ENCODE results near the gene CABCOCO1.

The CABCOCO1 gene

GRCh38 chr10:61775111-61775510, 112.4 kb downstream of the CABCOCO1 start:
- Histone ChIP-seq H4K8ac (ENCODE audit: low read depth, low read length) (no peak overlapping the region), H4K91ac (ENCODE audit: low read depth, low read length, poor library complexity) (no peak overlapping the region), H3K4ac (ENCODE audit: low read length) (no peak overlapping the region), H3K23ac (ENCODE audit: low read depth, low read length, poor library complexity) (no peak overlapping the region), H3K79me1 (ENCODE audit: low read depth, low read length) (no peaks in the 10 kb centered on the region), H2AFZ (ENCODE audit: low read length) (no peak overlapping the region), H2BK12ac (ENCODE audit: low read length) (no peak overlapping the region), H3K14ac (ENCODE audit: low read length) (no peak overlapping the region), H3K36me3 (replicated peaks in 1 of 2; ENCODE audit: control insufficient read depth in 2 of 2, insufficient read depth in 2 of 2, low read length in 2 of 2) (no peaks in the 10 kb centered on the region), H3K9ac (ENCODE audit: low read depth, low read length, poor library complexity) (no peak overlapping the region), H3K9me3 (replicated peaks in 1 of 2; ENCODE audit: control insufficient read depth in 2 of 2, insufficient read depth in 1 of 2, low read depth in 1 of 2, low read length in 2 of 2) (peaks cover 0 to 2% of the 10 kb centered on the region in 2 donors), H3K27ac (replicated peaks; ENCODE audit: low read length) (no peak overlapping the region), H3K27me3 (ENCODE audit: control insufficient read depth in 3 of 3, insufficient read depth in 3 of 3, low read depth in 1 of 3, low read length in 3 of 3) (no peaks in the 10 kb centered on the region), H2BK15ac (ENCODE audit: low read length) (no peak overlapping the region), H2BK5ac (ENCODE audit: low read length) (no peak overlapping the region), H3K4me2 (ENCODE audit: insufficient read depth, low read length, poor library complexity, severe bottlenecking) (no peak overlapping the region), H3K18ac (ENCODE audit: low read length) (no peak overlapping the region), H3K4me1 (ENCODE audit: control insufficient read depth in 2 of 2, insufficient read depth in 1 of 2, low read depth in 1 of 2, low read length in 2 of 2) (no peaks in the 10 kb centered on the region), H2AK5ac (ENCODE audit: low read depth, low read length) (no peak overlapping the region), H2BK120ac (ENCODE audit: low read depth, low read length) (no peak overlapping the region), H3K4me3 (ENCODE audit: low read length in 2 of 2) (no peak overlapping the region)
- no CpG with 5 or more reads among the region's 2 CpGs for WGBS, 2 donors (ENCODE audit: extremely low coverage in 2 of 2, insufficient read length in 2 of 2, insufficient replicate concordance in 1 of 2)
- DNase-seq (ENCODE audit: low spot score): no peak

DNA sequence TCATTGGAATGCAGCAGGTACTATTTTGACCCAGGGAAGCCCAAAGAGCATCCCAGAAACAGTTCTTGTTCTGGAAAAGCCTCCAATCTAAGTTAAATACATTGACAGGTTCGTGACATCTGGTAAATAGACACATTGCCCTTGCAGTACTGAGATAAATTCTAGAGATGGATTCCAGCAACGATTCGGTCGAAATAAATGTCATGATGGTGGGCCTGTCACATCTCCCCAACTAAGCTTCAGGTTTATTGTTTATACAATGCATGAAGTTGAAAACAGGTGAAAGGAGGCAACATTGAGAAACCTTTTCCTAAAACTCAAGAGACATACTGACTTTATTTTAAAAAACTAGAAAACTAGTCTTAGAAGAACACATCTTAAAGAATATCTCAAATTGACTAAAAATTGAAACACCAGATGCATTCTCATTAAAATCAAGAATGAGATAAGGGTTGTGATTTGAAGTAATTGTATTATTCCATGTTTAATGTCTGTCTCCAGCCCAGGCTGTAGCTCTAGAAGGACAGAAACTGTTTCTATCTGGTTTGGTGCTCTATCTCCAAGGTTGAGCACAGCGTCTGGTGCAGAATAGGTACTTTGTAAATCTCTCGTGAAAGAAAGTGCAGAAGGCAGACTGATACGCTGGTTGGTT, 114.0 kb downstream of the CABCOCO1 start:
- Histone ChIP-seq H3K4ac (ENCODE audit: low read length) (no peak overlapping the region), H3K18ac (ENCODE audit: low read length) (no peak overlapping the region), H3K23ac (ENCODE audit: low read depth, low read length, poor library complexity) (no peak overlapping the region), H2BK5ac (ENCODE audit: low read length) (no peak overlapping the region), H3K4me1 (ENCODE audit: control insufficient read depth in 2 of 2, insufficient read depth in 1 of 2, low read depth in 1 of 2, low read length in 2 of 2) (no peaks in the 10 kb centered on the region), H2AFZ (ENCODE audit: low read length) (no peak overlapping the region), H4K91ac (ENCODE audit: low read depth, low read length, poor library complexity) (no peak overlapping the region), H2BK120ac (ENCODE audit: low read depth, low read length) (no peak overlapping the region), H3K79me1 (ENCODE audit: low read depth, low read length) (no peaks in the 10 kb centered on the region), H3K9me3 (replicated peaks in 1 of 2; ENCODE audit: control insufficient read depth in 2 of 2, insufficient read depth in 1 of 2, low read depth in 1 of 2, low read length in 2 of 2) (peaks cover 0 to 2% of the 10 kb centered on the region in 2 donors), H3K14ac (ENCODE audit: low read length) (no peak overlapping the region), H3K27me3 (ENCODE audit: control insufficient read depth in 3 of 3, insufficient read depth in 3 of 3, low read depth in 1 of 3, low read length in 3 of 3) (no peaks in the 10 kb centered on the region), H3K36me3 (replicated peaks in 1 of 2; ENCODE audit: control insufficient read depth in 2 of 2, insufficient read depth in 2 of 2, low read length in 2 of 2) (no peaks in the 10 kb centered on the region), H2BK12ac (ENCODE audit: low read length) (no peak overlapping the region), H3K9ac (ENCODE audit: low read depth, low read length, poor library complexity) (no peak overlapping the region), H4K8ac (ENCODE audit: low read depth, low read length) (no peak overlapping the region), H3K27ac (replicated peaks; ENCODE audit: low read length) (no peak overlapping the region), H3K4me3 (ENCODE audit: low read length in 2 of 2) (no peak overlapping the region), H2BK15ac (ENCODE audit: low read length) (no peak overlapping the region), H2AK5ac (ENCODE audit: low read depth, low read length) (no peak overlapping the region), H3K4me2 (ENCODE audit: insufficient read depth, low read length, poor library complexity, severe bottlenecking) (no peak overlapping the region)
- no CpG with 5 or more reads among the region's 7 CpGs for WGBS, 2 donors (ENCODE audit: extremely low coverage in 2 of 2, insufficient read length in 2 of 2, insufficient replicate concordance in 1 of 2)
- no peak for DNase-seq (ENCODE audit: low spot score)

DNA sequence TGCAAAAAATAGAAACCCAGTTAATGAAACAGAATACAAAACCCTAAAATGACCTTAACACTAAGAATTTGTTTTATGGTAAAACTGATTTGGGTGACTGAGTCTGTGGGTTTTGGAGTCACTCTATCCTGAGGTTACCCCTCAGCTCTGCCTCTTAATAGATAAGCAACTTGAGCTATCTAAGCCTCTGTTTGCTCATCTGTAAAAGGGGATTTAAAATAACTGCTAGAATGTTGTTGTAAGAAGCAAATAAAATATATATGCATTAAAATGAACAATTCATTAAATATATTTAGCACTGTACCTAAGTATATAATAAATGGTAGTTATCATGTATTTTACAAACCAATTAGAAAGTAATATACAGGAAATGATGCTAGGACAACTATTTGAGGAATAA, 115.4 kb downstream of the CABCOCO1 start:
- Histone ChIP-seq H4K91ac (ENCODE audit: low read depth, low read length, poor library complexity) (no peak overlapping the region), H3K9me3 (replicated peaks in 1 of 2; ENCODE audit: control insufficient read depth in 2 of 2, insufficient read depth in 1 of 2, low read depth in 1 of 2, low read length in 2 of 2) (peaks cover 0 to 2% of the 10 kb centered on the region in 2 donors), H2BK15ac (ENCODE audit: low read length) (no peak overlapping the region), H3K4me1 (ENCODE audit: control insufficient read depth in 2 of 2, insufficient read depth in 1 of 2, low read depth in 1 of 2, low read length in 2 of 2) (no peaks in the 10 kb centered on the region), H3K79me1 (ENCODE audit: low read depth, low read length) (no peaks in the 10 kb centered on the region), H3K36me3 (replicated peaks in 1 of 2; ENCODE audit: control insufficient read depth in 2 of 2, insufficient read depth in 2 of 2, low read length in 2 of 2) (no peaks in the 10 kb centered on the region), H3K9ac (ENCODE audit: low read depth, low read length, poor library complexity) (no peak overlapping the region), H3K27me3 (ENCODE audit: control insufficient read depth in 3 of 3, insufficient read depth in 3 of 3, low read depth in 1 of 3, low read length in 3 of 3) (no peaks in the 10 kb centered on the region), H3K4ac (ENCODE audit: low read length) (no peak overlapping the region), H3K27ac (replicated peaks; ENCODE audit: low read length) (no peak overlapping the region), H2AFZ (ENCODE audit: low read length) (no peak overlapping the region), H4K8ac (ENCODE audit: low read depth, low read length) (no peak overlapping the region), H2BK5ac (ENCODE audit: low read length) (no peak overlapping the region), H3K14ac (ENCODE audit: low read length) (no peak overlapping the region), H2BK12ac (ENCODE audit: low read length) (no peak overlapping the region), H3K18ac (ENCODE audit: low read length) (no peak overlapping the region), H2BK120ac (ENCODE audit: low read depth, low read length) (no peak overlapping the region), H3K4me2 (ENCODE audit: insufficient read depth, low read length, poor library complexity, severe bottlenecking) (no peak overlapping the region), H2AK5ac (ENCODE audit: low read depth, low read length) (no peak overlapping the region), H3K4me3 (ENCODE audit: low read length in 2 of 2) (no peak overlapping the region), H3K23ac (ENCODE audit: low read depth, low read length, poor library complexity) (no peak overlapping the region)
- DNase-seq (ENCODE audit: low spot score): no peak

- Histone ChIP-seq H3K18ac (ENCODE audit: low read length) (no peak overlapping the region), H3K27me3 (ENCODE audit: control insufficient read depth in 3 of 3, insufficient read depth in 3 of 3, low read depth in 1 of 3, low read length in 3 of 3) (no peaks in the 10 kb centered on the region), H3K9me3 (replicated peaks in 1 of 2; ENCODE audit: control insufficient read depth in 2 of 2, insufficient read depth in 1 of 2, low read depth in 1 of 2, low read length in 2 of 2) (no peaks in the 10 kb centered on the region)
Measured at GRCh38 chr10:61779276-61779675, 116.5 kb downstream of the CABCOCO1 start.

More at GRCh38 chr10:61779276-61779675, 116.5 kb downstream of the CABCOCO1 start:
- no peak overlapping the region for H2AK5ac ChIP-seq (ENCODE audit: low read depth, low read length)
- H3K27ac ChIP-seq (replicated peaks; ENCODE audit: low read length): no peak overlapping the region
- WGBS, 2 donors (ENCODE audit: extremely low coverage in 2 of 2, insufficient read length in 2 of 2, insufficient replicate concordance in 1 of 2): no CpG with 5 or more reads among the region's 6 CpGs
- H3K14ac ChIP-seq (ENCODE audit: low read length): no peak overlapping the region
- H2BK12ac ChIP-seq (ENCODE audit: low read length): no peak overlapping the region
- no peak overlapping the region for H3K4ac ChIP-seq (ENCODE audit: low read length)
- no peaks in the 10 kb centered on the region for H3K4me1 ChIP-seq (ENCODE audit: control insufficient read depth in 2 of 2, insufficient read depth in 1 of 2, low read depth in 1 of 2, low read length in 2 of 2)
- no peak overlapping the region for H4K91ac ChIP-seq (ENCODE audit: low read depth, low read length, poor library complexity)
- no peak overlapping the region for H3K4me2 ChIP-seq (ENCODE audit: insufficient read depth, low read length, poor library complexity, severe bottlenecking)
- no peak overlapping the region for H2BK15ac ChIP-seq (ENCODE audit: low read length)
- H3K36me3 ChIP-seq (replicated peaks in 1 of 2; ENCODE audit: control insufficient read depth in 2 of 2, insufficient read depth in 2 of 2, low read length in 2 of 2): no peaks in the 10 kb centered on the region
- H2AFZ ChIP-seq (ENCODE audit: low read length): no peak overlapping the region
- H3K79me1 ChIP-seq (ENCODE audit: low read depth, low read length): no peaks in the 10 kb centered on the region
- H3K23ac ChIP-seq (ENCODE audit: low read depth, low read length, poor library complexity): no peak overlapping the region
- H3K9ac ChIP-seq (ENCODE audit: low read depth, low read length, poor library complexity): no peak overlapping the region
- no peak overlapping the region for H3K4me3 ChIP-seq (ENCODE audit: low read length in 2 of 2)
- H2BK5ac ChIP-seq (ENCODE audit: low read length): no peak overlapping the region
- H2BK120ac ChIP-seq (ENCODE audit: low read depth, low read length): no peak overlapping the region
- no peak overlapping the region for H4K8ac ChIP-seq (ENCODE audit: low read depth, low read length)
- no peak for DNase-seq (ENCODE audit: low spot score)
